BLaER1 treated with 17β-estradiol and CSF1 and Interleukin-3, amounts not matched to agents 10 nM and 100 nM (cell line): Measurements from ENCODE around the gene ISCA2.

ENCODE experiments used
- H3K27ac ChIP-seq, 11 experiments: shearing (Covaris generic); formaldehyde crosslinking; 2 replicates each; pipeline ENCODE4 v1.8.1; 2022
- H3K27me3 ChIP-seq, 11 experiments: shearing (Covaris generic); formaldehyde crosslinking; 2 replicates each; pipeline ENCODE4 v1.8.1; 2022
- H3K36me3 ChIP-seq, 11 experiments: shearing (Covaris generic); formaldehyde crosslinking; 2 replicates each; pipeline ENCODE4 v1.8.1; 2022
- H3K4me1 ChIP-seq, 10 experiments: shearing (Covaris generic); formaldehyde crosslinking; 2 replicates each; pipeline ENCODE4 v1.8.1; 2022
- H3K4me2 ChIP-seq, 11 experiments: shearing (Covaris generic); formaldehyde crosslinking; 2 replicates each; pipeline ENCODE4 v1.8.1; 2022
- H3K4me3 ChIP-seq, 10 experiments: shearing (Covaris generic); formaldehyde crosslinking; 2 replicates each; pipeline ENCODE4 v1.8.1; 2022
- H3K9ac ChIP-seq, 11 experiments: shearing (Covaris generic); formaldehyde crosslinking; 2 replicates each; pipeline ENCODE4 v1.8.1; 2022
- H3K9me3 ChIP-seq, 11 experiments: shearing (Covaris generic); formaldehyde crosslinking; replicated peaks in 1 of 11; 2 replicates each; pipeline ENCODE4 v1.8.1; 2022
- H4K20me1 ChIP-seq, 11 experiments: shearing (Covaris generic); formaldehyde crosslinking; 2 replicates each; pipeline ENCODE4 v1.8.1; 2022
- Cebpa-rat ChIP-seq, 11 experiments: shearing (Covaris generic); IDR thresholded peaks; 2 replicates each; pipeline ENCODE4 v1.8.1; 2022

The ISCA2 gene

GRCh38 chr14:74511966-74512830, 18.6 kb downstream of the ISCA2 start:
- H3K4me1 ChIP-seq: peaks cover 50 to 88% (median 57%) of the 10 kb centered on the region in 10 experiments
- H3K36me3 ChIP-seq: no peaks in the 10 kb centered on the region; a peak in 1 of 22 replicates
- no peak overlapping the region for H3K4me3 ChIP-seq
- H3K9ac ChIP-seq: no peak overlapping the region
- H3K9me3 ChIP-seq: no peaks in the 10 kb centered on the region
- peak overlapping the region in 3 of 11 experiments; percentile 83 to 89 (median 89); a peak in 6 of 22 replicates for H3K4me2 ChIP-seq
- no peaks in the 10 kb centered on the region for H4K20me1 ChIP-seq
- no peak for TF ChIP-seq Cebpa-rat (IDR thresholded peaks at IDR 0.05)
- H3K27ac ChIP-seq: no peak overlapping the region
- H3K27me3 ChIP-seq: no peaks in the 10 kb centered on the region

GRCh38 chr14:74514471-74514941, 20.9 kb downstream of the ISCA2 start:
- H3K4me3 ChIP-seq: peak overlapping the region in 6 of 10 experiments; percentile 2 to 55 (median 24); a peak in 8 of 20 replicates
- no peak for TF ChIP-seq Cebpa-rat (IDR thresholded peaks at IDR 0.05)
- peaks cover 35 to 68% (median 42%) of the 10 kb centered on the region in 10 experiments for H3K4me1 ChIP-seq
- no peaks in the 10 kb centered on the region; a peak in 1 of 22 replicates for H3K36me3 ChIP-seq
- peak overlapping the region; percentile 1 to 75 (median 61); a peak in 20 of 22 replicates for H3K27ac ChIP-seq
- H3K27me3 ChIP-seq: no peaks in the 10 kb centered on the region
- peak overlapping the region; percentile 54 to 92 (median 85) for H3K4me2 ChIP-seq
- no peaks in the 10 kb centered on the region for H4K20me1 ChIP-seq
- no peaks in the 10 kb centered on the region for H3K9me3 ChIP-seq
- H3K9ac ChIP-seq: peak overlapping the region in 9 of 11 experiments; percentile 2 to 67 (median 49); a peak in 17 of 22 replicates

GRCh38 chr14:74515891-74516412, 22.4 kb downstream of the ISCA2 start:
- TF ChIP-seq Cebpa-rat (IDR thresholded peaks at IDR 0.05): no peak
- H3K9me3 ChIP-seq: no peaks in the 10 kb centered on the region
- no peak overlapping the region for H3K4me3 ChIP-seq
- H3K36me3 ChIP-seq: peaks cover 0 to 3% (median 0%) of the 10 kb centered on the region in 11 experiments; a peak in 1 of 22 replicates
- no peaks in the 10 kb centered on the region for H3K27me3 ChIP-seq
- peaks cover 35 to 54% (median 38%) of the 10 kb centered on the region in 10 experiments for H3K4me1 ChIP-seq
- no peak overlapping the region for H3K27ac ChIP-seq
- no peaks in the 10 kb centered on the region for H4K20me1 ChIP-seq
- peak overlapping the region; percentile 54 to 92 (median 85); a peak in 19 of 22 replicates for H3K4me2 ChIP-seq
- no peak overlapping the region for H3K9ac ChIP-seq

GRCh38 chr14:74516451-74517160, 23.0 kb downstream of the ISCA2 start:
- Histone ChIP-seq H3K36me3 (peaks cover 0 to 3% (median 0%) of the 10 kb centered on the region in 11 experiments; a peak in 1 of 22 replicates), H4K20me1 (no peaks in the 10 kb centered on the region), H3K9me3 (no peaks in the 10 kb centered on the region), H3K4me3 (no peak overlapping the region), H3K4me2 (no peak overlapping the region), H3K4me1 (peaks cover 35 to 48% (median 38%) of the 10 kb centered on the region in 10 experiments), H3K9ac (no peak overlapping the region), H3K27ac (no peak overlapping the region), H3K27me3 (no peaks in the 10 kb centered on the region)
- no peak for TF ChIP-seq Cebpa-rat (IDR thresholded peaks at IDR 0.05)

- no peak overlapping the region for H3K9ac ChIP-seq
- H3K4me2 ChIP-seq: peak overlapping the region in 6 of 11 experiments; percentile 8 to 42 (median 40); a peak in 6 of 22 replicates
- no peaks in the 10 kb centered on the region for H3K9me3 ChIP-seq
- no peaks in the 10 kb centered on the region for H4K20me1 ChIP-seq
- no peak overlapping the region for H3K4me3 ChIP-seq
- peaks cover 0 to 3% (median 0%) of the 10 kb centered on the region in 11 experiments; a peak in 1 of 22 replicates for H3K36me3 ChIP-seq
- no peak for TF ChIP-seq Cebpa-rat (IDR thresholded peaks at IDR 0.05)
- no peaks in the 10 kb centered on the region for H3K27me3 ChIP-seq
- peaks cover 32 to 40% (median 36%) of the 10 kb centered on the region in 10 experiments for H3K4me1 ChIP-seq
- no peak overlapping the region for H3K27ac ChIP-seq
Measured at GRCh38 chr14:74517731-74518130, 24.2 kb downstream of the ISCA2 start.

GRCh38 chr14:74518221-74518620, 24.7 kb downstream of the ISCA2 start:
- no peak overlapping the region for H3K4me3 ChIP-seq
- no peak for TF ChIP-seq Cebpa-rat (IDR thresholded peaks at IDR 0.05)
- H3K4me1 ChIP-seq: peaks cover 27 to 39% (median 35%) of the 10 kb centered on the region in 10 experiments
- no peak overlapping the region for H3K27ac ChIP-seq
- H3K9me3 ChIP-seq: no peaks in the 10 kb centered on the region
- H3K36me3 ChIP-seq: peaks cover 0 to 3% (median 0%) of the 10 kb centered on the region in 11 experiments; a peak in 1 of 22 replicates
- H3K9ac ChIP-seq: no peak overlapping the region
- H3K27me3 ChIP-seq: no peaks in the 10 kb centered on the region
- no peaks in the 10 kb centered on the region for H4K20me1 ChIP-seq
- H3K4me2 ChIP-seq: peak overlapping the region in 6 of 11 experiments; percentile 8 to 42 (median 40); a peak in 10 of 22 replicates

GRCh38 chr14:74519316-74520074, 25.9 kb downstream of the ISCA2 start:
- TF ChIP-seq Cebpa-rat (IDR thresholded peaks at IDR 0.05): no peak
- Histone ChIP-seq H3K9me3 (no peaks in the 10 kb centered on the region), H3K9ac (no peak overlapping the region), H3K27ac (no peak overlapping the region), H4K20me1 (no peaks in the 10 kb centered on the region), H3K27me3 (no peaks in the 10 kb centered on the region), H3K4me3 (no peak overlapping the region), H3K4me1 (peaks cover 20 to 26% (median 23%) of the 10 kb centered on the region in 10 experiments), H3K4me2 (no peak overlapping the region), H3K36me3 (peaks cover 0 to 3% (median 0%) of the 10 kb centered on the region in 11 experiments; a peak in 1 of 22 replicates)

GRCh38 chr14:74521756-74522155, 28.2 kb downstream of the ISCA2 start:
- no peak for TF ChIP-seq Cebpa-rat (IDR thresholded peaks at IDR 0.05)
- no peaks in the 10 kb centered on the region for H3K9me3 ChIP-seq
- no peak overlapping the region for H3K4me3 ChIP-seq
- no peaks in the 10 kb centered on the region; a peak in 2 of 22 replicates for H4K20me1 ChIP-seq
- peaks cover 23 to 31% (median 28%) of the 10 kb centered on the region in 10 experiments for H3K4me1 ChIP-seq
- peaks cover 0 to 3% (median 0%) of the 10 kb centered on the region in 11 experiments; a peak in 1 of 22 replicates for H3K36me3 ChIP-seq
- no peaks in the 10 kb centered on the region for H3K27me3 ChIP-seq
- H3K27ac ChIP-seq: no peak overlapping the region
- H3K9ac ChIP-seq: no peak overlapping the region
- no peak overlapping the region for H3K4me2 ChIP-seq
